ENCODE data around the gene KSR1.

KSR1 gene

DNA sequence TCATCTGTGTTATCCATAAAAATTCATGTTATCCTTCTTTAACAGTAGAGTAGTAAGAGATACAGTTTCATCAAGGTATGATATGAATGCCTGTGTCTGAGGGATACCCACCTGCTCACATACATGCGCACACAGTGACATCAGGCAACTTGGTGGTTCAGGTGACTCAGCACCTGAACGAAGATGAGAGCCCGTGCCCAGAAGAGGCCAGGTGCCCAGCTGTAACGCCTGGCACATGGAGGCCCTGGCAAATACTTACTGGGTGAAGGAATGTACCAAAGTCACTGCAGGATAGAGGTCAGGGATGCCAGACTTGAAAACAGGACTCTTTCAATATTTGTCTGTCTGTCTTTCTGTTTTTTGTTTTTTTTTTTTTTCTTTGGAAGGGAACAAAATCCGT lies 102.1 kb downstream of the KSR1 start:
- DNase-seq, result no peak

DNA sequence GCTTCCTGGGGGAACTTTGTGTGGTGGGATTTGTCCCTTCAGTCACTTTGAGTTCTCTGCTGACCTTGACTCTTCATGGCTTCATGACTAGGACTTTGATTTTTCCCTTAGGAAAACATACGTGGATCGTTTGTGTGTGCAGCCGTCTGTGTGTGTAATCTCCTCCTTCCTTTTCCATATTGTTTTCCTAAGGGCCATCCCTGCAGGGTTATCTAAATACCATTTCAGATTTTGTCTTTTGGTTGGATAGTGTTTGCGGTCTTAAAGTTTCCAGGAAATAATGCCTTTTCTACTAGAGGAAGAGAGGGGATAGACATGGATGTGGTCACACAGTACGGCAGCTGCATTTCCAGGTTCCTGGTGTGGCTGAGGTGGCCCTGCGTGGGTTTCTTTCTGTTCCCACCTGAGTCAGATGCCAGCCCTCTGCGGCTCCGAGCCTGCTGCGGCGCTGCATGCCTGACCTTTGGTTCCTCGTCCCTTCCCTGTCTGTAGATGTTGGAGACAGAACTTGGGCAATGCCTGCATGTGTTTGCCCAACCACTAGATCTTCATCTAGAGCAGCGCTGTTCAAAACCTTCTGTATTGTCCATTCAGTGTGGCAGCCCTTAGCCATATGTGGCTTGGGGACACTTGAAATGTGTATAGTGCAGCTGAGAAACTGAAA lies 102.7 kb downstream of the KSR1 start:
- DNase-seq, result no peak

DNA sequence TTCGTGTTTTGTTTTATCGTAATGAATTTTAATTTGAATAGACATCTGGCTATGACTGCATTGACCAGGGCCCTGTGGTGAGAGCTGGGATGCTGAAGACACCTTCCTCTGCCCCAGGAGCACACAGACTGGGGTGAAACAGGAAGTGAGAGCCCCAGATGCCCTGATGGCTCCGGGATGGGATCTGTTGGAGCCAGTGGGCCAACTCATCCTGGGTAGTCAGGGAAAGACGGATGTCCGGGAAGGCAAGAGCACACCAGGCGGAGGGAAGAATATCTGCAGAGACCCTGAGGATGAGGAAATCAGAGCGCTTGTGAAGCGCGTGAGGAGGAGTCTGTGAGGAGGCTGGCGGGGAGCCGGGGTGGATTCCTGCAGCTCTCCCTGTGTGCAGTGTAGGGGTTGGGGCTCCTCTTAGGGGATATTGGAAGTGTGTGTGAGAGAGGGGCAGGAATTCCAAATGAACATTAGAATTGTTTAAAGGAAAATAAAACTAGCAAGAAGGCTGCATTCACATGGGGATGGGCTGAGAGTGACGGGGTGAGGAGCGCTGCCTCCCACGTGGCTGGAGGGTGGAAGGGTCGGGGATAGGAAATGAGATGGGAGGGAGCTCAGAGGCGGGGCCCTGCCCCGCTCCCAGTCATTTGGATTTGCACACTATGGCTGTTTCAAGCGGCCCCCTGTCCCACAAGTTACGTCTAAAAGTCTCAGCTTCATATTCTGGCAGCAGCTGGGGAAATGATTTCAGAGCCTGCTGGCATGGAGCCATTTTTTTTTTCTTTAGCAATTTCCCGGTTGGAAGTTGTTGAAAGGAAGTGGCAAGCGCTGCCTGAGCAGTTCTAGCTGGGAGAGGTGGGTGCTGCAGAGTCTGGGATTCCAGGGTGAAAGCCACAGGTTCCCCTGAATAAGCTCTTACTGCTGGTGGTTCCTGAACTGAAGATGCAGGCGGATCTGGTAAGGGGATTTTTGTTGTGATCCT lies 103.5 kb downstream of the KSR1 start:
- peak; percentile 77 for DNase-seq

DNA sequence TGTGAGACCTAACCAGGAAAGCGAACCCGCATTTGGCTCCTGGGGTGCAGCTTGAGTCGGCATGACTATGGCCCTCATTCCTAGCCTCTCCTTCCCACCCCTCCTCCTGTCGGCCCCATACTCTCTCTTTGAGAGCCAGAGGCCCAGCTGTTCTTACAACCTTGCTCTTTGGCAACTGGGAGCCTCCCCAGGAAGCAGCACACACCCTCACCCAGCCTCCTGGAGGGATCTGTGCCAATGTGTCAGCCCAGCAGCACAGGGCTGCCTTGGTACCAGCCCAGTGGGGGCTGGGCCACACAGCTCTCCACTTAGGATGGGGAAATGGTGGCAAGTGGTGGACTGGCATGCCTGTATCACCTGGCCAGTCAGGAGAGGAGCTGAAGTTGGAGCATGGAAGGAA lies 104.4 kb downstream of the KSR1 start:
- DNase-seq, result no peak

DNA sequence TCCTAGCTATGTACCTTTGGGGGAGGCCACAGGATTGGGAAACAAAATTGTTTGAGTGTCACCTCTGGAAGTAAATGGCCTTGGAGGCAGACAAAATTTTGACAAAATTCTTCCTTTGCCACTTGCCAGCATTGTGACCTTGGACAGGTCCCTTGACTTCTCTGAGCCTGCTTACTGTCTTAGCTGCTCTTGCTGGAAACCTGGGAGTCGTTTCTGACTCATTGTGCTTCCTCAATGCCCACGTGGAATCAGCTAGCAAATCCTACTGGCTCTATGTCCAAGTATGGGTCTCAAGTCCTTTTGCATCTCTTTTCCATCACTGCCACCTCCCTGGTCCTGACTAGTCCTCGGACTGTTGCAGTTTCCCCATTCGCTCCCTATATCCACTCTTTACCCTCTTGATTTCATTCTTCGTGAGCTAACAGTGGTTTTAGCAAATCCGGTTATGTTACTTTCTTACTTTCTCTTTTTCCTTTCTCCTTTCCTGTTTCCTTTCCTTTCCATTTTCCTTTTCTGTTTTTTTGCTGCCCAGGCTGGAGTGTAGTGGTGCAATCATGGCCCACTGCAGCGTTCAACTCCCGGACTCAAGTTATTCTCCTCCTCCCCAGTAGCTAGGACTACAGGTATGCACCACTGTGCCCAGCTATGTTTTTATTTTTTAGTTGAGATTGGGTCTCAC lies 106.7 kb downstream of the KSR1 start:
- DNase-seq, result no peak

DNA sequence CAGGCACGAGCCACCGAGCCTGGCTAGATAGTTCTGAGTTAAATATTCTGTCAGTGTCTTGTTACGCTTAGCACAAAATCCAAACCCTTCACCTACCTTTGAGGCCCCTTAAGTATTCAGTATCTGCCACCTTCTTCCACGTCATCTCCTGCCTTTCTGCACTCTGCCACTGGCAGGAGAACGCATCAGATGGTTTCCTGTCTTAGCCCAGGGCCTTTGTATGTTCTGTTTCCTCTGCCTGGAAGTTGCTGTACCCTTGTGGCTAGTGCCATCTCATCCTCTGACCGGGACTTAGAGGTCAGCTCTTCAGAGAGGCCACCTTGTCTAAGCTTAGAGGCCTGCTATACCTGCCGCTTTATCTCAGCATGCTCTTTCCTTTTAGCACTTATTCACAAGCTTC lies 107.3 kb downstream of the KSR1 start:
- DNase-seq, result no peak

DNA sequence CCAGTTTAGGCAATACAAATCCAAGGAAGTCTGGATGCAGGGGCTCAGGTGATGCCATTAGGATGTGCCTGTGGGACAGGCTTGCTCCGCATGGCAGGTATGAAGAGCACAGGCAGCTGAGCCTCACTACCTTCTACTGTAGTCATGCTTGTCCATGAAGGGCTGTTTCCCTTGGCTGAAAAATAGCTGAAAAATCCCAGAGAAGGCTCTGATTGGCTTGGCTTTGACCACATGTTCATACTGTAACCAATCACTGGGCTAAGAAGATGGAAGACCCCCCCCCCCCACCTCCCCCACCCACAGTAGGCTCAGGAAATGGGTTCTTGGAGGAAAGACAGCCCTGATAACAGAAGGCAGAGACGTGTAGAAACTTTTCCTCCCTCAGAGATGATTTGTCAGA lies 108.2 kb downstream of the KSR1 start:
- DNase-seq, result no peak

DNA sequence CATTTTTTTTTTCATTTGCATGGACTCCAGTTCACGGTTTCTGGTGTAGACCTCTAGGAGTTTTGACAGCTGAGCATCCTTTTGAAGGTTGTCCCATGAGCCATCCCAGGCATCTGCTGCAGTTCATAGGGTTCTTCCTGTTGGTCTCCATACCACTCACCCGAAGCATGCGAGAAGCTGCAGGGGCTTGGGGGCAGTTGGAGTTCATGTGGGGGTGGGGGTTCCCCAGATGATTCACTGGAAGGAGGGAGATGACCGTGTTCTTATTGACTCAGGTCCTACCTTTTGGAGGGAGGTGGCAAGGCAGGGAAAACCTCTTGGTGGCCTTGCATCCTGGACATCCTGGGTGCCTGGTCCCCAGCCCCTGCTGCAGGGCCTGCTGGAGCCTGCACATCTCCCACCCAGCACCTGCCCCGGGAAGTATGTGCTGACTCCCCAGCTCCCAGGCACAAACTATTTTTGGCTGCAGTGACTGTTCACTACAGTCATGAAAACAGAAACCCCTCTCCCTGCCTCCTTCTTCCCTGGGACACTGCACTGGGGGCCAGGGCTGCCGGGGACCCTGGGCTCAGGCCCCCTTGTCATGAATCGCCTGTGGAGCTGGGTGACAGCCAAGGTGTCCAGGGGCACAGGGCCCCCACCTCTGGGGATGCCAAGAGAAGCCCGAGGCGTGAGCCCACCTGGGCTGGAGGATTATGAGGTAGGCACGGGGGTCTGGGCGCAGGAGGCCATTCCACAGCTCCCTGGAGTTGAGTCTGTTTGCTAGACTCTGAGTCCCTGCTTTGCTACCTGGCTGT lies 109.8 kb downstream of the KSR1 start:
- no peak for DNase-seq

DNA sequence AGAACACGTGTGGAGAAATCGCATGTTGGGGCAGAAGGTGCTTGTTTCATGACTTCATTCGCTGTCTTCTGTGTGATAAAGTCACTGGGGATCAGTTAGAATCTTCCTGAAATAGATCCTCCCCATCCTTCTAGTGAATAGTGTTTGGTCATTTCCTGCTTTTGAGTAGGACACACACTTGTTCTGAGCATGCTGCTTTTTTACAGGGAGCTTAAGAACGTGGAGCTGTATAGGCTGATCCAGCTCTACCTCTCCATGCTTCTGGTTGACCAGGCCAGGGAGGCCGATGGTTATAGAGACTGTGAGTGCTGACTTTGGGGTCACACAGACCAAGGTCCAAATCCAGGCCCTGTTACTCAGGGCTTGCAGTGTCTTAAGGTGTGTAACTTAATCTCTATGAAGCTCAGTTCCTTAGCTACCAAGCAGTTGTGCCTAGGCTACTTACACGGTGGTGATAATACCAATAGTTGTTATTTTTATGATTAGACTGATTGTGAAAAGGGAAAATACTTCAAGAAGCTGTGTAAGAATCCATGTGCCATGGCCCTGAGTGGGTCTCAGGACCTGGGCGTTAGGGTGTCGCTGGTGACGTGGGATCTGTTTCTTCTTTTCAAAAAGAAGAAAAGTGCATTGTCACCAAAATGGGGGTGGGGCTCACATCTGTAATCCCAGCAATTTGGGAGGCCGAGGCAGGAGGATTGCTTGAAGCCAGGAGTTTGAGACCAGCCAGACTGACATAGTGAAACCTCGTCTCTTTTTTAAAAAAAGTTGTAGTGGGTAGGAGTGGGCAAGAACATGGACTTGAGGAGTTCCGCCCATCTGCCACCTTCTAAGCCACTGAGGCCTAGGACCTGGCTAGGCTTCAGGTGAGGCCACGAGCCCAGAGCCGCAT lies 110.7 kb downstream of the KSR1 start:
- DNase-seq, result no peak

DNA sequence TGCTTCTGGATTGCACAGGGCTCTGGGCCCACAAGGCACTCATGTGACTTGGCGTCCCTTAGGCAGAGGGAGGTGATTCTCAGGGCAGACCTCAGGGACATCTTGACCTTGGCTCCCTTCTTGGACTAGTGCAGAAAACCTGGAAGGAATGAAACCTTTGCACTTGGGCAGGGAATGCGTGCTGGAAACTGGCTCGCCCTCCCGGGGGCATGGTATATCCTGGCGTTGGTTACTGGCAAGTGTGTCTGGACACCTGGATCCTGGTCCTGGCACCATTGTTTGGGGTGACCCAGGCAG lies 111.3 kb downstream of the KSR1 start:
- DNase-seq, result no peak

DNA sequence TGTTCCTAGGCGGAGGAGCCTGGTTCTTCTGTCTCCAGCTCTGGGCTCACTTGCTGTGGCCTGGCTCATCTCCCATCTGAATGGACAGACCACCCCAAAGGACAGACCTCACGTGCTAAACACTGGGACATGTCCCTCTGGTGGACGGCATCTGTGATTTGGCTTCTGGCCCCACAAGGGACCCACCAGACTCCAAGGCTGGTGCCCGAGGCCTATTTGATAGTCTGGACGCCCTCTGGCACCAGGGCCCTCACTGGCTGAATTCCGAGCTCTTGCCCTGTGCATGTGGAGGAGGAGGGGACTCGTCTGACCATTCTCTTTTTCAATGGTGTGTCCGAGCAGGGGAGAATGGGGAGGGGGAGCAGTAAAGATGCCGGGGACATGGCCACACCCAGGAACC lies 112.0 kb downstream of the KSR1 start:
- DNase-seq, result no peak

DNA sequence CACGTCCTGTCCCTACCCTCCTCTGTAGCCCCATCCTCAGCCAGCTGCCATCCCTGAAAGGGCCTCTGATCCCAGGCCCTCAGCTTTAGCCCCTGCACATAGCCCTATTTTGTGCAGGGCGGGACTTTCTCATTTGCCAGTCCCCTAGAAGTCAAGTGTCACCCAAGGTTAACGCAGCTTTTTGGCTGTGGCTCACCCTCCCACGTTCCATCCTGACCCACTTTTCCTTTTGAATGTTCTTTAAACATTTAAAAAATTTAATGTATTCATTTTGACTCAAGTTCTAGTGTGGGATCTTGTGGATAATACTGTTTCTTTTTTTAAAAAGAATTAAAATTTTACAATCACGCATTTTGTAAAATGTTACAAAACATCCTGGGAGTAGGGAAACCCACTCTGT lies 112.6 kb downstream of the KSR1 start:
- no peak for DNase-seq

DNA sequence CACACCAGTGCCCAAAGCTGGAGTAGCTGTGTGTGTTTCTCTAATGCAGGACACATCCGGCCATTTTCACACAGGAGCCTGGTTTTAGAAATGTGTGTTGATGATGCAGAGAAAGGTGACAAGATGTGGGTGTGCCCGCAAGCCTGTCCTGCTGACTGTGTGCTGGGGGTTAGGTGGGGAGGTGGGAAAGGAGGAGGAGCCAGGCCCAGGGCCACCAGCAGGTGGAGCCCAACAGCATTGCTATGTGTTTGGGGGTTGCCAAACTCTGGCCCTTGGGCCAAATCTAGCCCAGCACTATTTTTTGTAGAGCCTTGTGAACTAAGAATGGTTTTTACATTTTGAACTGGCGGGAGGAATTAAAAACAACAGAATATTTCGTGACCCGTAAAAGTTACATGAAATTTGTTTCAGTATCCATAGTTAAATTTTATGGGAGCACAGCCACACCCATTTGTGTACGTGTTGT lies 113.0 kb downstream of the KSR1 start:
- DNase-seq, result no peak

DNA sequence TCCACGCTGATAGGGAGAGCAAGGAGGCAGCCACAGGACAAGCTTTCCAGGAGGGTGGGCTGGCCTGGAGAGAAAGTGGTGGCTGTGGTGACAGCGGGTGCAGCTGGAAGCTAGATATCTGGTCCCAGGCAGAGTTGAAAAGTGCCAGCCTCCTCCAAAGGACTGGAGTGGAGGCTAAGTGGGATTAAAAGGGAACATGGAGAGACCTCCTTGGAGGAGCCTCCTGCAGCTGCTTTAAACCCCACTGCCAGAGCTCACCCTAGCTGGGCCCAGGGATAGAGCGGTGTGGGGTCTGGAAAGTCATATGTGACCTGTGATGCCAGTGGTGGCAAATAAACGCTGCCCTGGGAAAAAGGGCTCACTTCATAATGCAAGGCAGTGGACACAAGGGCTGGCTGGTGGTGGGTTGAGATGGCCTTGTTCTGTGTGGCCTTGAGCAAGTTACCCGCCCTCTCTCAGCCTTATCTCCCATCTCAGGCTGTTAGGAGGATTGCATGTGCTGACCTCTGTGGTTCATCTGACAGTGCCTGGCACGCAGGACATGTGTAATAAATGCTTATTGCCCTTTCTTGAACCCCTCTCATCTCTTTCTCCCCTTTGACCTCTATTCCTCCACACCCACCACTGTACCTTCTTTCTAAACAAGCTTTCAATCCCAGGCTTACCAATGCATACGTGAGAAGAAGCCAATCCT lies 113.8 kb downstream of the KSR1 start:
- no peak for DNase-seq

DNA sequence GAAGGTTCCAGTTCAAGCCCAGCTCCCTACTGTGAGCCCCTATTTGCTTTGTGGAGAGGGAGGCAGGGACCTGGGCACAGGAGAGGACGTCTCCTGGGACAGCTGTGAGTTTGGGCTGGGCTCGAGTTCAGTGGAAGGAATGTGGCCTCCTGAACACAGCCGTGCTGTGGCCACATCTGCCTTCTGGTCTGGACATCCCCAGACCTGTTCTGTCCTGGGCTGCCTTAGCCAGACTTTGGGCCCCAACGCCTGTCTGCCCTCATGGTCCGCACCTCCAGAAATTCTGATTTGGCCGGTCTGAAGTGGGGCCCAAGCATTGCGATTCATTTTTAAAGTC lies 114.3 kb downstream of the KSR1 start:
- no peak for DNase-seq

DNA sequence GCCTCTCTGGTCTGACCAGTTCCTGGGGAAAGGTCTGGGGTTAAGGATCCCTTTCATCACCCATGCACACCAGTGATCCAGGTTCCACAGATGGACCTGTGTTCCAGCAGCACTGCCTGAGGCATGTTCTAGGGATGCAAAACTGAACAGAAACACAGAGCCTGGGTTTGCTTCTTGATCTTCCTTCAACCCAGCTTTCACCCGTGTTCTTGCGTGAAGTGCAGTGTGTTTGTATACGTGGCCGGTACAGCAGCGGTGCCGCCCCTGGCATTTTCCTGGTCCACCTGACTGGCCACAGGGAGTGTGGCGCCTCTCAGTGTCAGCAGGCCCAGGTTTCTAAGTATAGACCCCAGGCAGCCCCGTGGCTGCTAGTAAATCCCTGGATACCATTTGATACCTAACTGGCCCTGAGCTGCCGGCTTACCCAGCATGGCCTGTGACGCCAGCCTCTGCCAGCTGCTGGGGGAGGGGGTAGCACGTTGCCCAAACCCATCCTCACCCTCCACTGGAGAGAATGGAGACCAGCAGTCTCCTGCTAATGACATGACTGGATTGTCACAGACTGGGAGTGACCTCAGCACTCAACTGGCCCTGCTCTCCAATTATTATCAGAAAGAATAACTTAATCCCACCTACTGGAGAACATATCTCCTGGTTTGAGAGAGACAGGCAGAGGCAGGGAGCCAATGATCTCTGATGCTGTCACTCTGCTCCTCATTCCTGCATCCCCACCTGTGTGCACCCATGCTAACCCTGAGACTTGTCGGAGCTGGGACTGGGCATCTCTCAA lies 115.5 kb downstream of the KSR1 start:
- no peak for DNase-seq

DNA sequence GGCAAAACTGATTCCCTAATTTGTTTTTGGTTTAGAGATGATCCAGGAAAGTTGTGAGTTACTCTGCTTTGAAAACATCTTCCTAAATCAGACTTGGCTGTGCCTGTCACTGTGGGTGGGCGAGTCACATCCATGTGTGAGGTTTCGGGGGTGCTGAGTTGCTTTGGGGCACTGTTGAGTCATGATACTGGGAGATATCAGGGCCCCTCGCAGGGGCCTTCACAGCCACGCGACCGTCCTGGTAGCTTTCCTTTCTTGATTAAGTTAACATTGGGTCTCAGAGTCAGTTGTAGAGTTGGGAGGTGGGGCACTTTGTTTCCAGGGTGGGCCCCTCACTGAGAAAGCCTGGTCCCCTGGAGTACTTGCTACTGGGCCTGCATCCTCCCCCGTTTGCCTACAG lies 116.4 kb downstream of the KSR1 start:
- no peak for DNase-seq

DNA sequence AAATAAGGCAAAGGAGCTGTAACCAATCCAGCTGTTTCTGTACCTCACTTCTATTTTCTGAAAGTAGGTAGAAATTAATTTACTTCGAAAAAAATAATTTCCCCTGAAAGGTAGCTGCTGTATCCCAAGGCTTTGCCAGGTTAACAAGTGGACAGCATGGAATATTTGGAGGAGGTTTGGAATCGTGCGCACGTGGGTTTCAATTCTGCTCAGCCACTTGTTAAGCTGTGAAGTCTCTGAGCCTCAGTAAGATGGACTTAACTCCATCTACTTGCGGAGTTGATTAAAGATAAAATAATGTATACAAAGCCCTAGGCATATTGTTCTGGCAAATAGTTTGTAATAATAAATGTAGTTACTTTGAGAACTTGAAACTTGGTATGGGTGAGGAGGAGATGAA lies 117.3 kb downstream of the KSR1 start:
- no peak for DNase-seq

DNA sequence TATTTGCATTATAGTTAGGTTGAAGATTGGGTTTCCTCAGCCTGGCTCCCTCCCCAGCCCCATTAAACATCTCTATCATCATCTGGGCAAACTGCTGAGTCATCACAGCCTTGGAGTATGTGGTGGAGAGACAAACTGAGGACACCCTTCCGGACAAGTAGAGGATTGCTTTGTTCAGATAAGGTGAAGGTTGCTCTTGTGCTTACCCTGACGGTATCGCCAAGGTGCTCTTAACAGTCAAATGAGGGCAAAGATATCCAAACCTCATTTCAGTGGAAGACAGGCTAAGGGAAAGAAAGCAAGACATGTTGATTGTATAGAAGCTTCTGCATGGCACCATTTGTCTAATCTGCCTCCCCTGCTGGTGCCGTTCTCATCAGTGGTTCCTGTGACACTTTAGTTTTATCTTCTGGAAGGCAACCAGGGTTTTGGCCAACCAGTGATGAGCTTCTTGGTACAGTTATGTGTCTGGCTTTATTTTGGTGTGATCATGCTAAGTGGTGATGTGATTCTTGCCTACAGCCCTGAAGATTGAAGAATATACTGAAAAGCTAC lies 117.8 kb downstream of the KSR1 start:
- DNase-seq, result no peak
